IPS-20b (cell line): ENCODE data around the gene TNFRSF12A.
A peak's percentile ranks its signal among the peaks of the same experiment; 100 is the strongest.
"Not testable (repeated sequence)": the region's sequence is repeated elsewhere in the genome, so short reads cannot be mapped to it uniquely, and the experiment has no call there.

Source experiments
- H3K27ac ChIP-seq: one replicate; pipeline ENCODE4 v1.5.1; 2013; ENCODE audit warnings: low read length
- H3K27me3 ChIP-seq: 2 replicates; pipeline ENCODE4 v1.6.1; 2013; ENCODE audit warnings: mild to moderate bottlenecking, low read length, inconsistent platforms; ENCODE audit not compliant: insufficient read depth
- H3K36me3 ChIP-seq: 2 replicates; pipeline ENCODE4 v1.6.1; 2013; ENCODE audit warnings: low read depth, mild to moderate bottlenecking, inconsistent platforms, low read length, moderate library complexity; ENCODE audit not compliant: insufficient read depth
- H3K4me1 ChIP-seq: 2 replicates; pipeline ENCODE4 v1.6.1; 2013; ENCODE audit warnings: mild to moderate bottlenecking, control low read depth, inconsistent platforms, low read length, moderate library complexity; ENCODE audit not compliant: insufficient read depth
- H3K4me3 ChIP-seq: 2 replicates; pipeline ENCODE4 v1.5.1; 2013; ENCODE audit warnings: mild to moderate bottlenecking, low read length, inconsistent platforms
- H3K9ac ChIP-seq: 2 replicates; pipeline ENCODE4 v1.6.1; 2013; ENCODE audit warnings: low read depth, mild to moderate bottlenecking, inconsistent platforms, low read length, moderate library complexity
- H3K9me3 ChIP-seq: 2 replicates; pipeline ENCODE4 v1.6.1; 2013; ENCODE audit warnings: mild to moderate bottlenecking, low read depth, low read length, inconsistent platforms; ENCODE audit not compliant: insufficient read depth

TNFRSF12A gene

GRCh38 chr16:3047387-3047720 is 27.2 kb downstream of the TNFRSF12A start:
- Histone ChIP-seq H3K4me1 (no peaks in the 10 kb centered on the region; the same call in 1 of the 2 replicates), H3K27ac (no peak overlapping the region), H3K9me3 (no peaks in the 10 kb centered on the region), H3K4me3 (peak overlapping the region; percentile 70), H3K36me3 (no peaks in the 10 kb centered on the region), H3K9ac (peak overlapping the region; percentile 27; the same call in 1 of the 2 replicates), H3K27me3 (peaks cover 87% of the 10 kb centered on the region)

- Histone ChIP-seq H3K36me3 (no peaks in the 10 kb centered on the region), H3K9ac (no peak overlapping the region), H3K9me3 (no peaks in the 10 kb centered on the region), H3K27ac (no peak overlapping the region), H3K4me3 (no peak overlapping the region), H3K27me3 (peaks cover 64% of the 10 kb centered on the region), H3K4me1 (no peaks in the 10 kb centered on the region; the same call in 1 of the 2 replicates)
Observed at GRCh38 chr16:3049921-3050481, 29.8 kb downstream of the TNFRSF12A start.

- Histone ChIP-seq H3K4me1 (no peaks in the 10 kb centered on the region; the same call in 1 of the 2 replicates), H3K4me3 (no peak overlapping the region), H3K36me3 (no peaks in the 10 kb centered on the region), H3K27me3 (peaks cover 62% of the 10 kb centered on the region), H3K9ac (no peak overlapping the region), H3K9me3 (no peaks in the 10 kb centered on the region), H3K27ac (no peak overlapping the region)
Observed at GRCh38 chr16:3050487-3050886, 30.3 kb downstream of the TNFRSF12A start.

- H3K4me1 ChIP-seq: no peaks in the 10 kb centered on the region; the same call in 1 of the 2 replicates
- no peaks in the 10 kb centered on the region for H3K36me3 ChIP-seq
- H3K27ac ChIP-seq: no peak overlapping the region
- H3K9ac ChIP-seq: no peak overlapping the region
- H3K27me3 ChIP-seq: peaks cover 60% of the 10 kb centered on the region
- H3K4me3 ChIP-seq: no peak overlapping the region
- H3K9me3 ChIP-seq: no peaks in the 10 kb centered on the region
Observed at GRCh38 chr16:3051009-3051408, 30.8 kb downstream of the TNFRSF12A start.

- Histone ChIP-seq H3K9me3 (no peaks in the 10 kb centered on the region), H3K4me3 (no peak overlapping the region), H3K27ac (no peak overlapping the region), H3K27me3 (peaks cover 56% of the 10 kb centered on the region), H3K4me1 (no peaks in the 10 kb centered on the region; the same call in 1 of the 2 replicates), H3K9ac (no peak overlapping the region), H3K36me3 (no peaks in the 10 kb centered on the region)
Observed at GRCh38 chr16:3051494-3051893, 31.3 kb downstream of the TNFRSF12A start.

- H3K9me3 ChIP-seq, H3K27ac ChIP-seq, H3K4me1 ChIP-seq: not testable (repeated sequence)
Observed at GRCh38 chr16:3052571-3053329, 32.6 kb downstream of the TNFRSF12A start.

GRCh38 chr16:3053330-3053710 is 33.2 kb downstream of the TNFRSF12A start:
- H3K27ac ChIP-seq, H3K4me1 ChIP-seq, H3K4me3 ChIP-seq, H3K9me3 ChIP-seq, H3K36me3 ChIP-seq, H3K9ac ChIP-seq: not testable (repeated sequence)
- H3K27me3 ChIP-seq: peaks cover 48% of the 10 kb centered on the region

More at GRCh38 chr16:3052571-3053329, 32.6 kb downstream of the TNFRSF12A start:
- not testable (repeated sequence) for H3K9ac ChIP-seq, H3K4me3 ChIP-seq, H3K36me3 ChIP-seq
- peaks cover 49% of the 10 kb centered on the region for H3K27me3 ChIP-seq

GRCh38 chr16:3054965-3055733 is 35.0 kb downstream of the TNFRSF12A start:
- H3K4me1 ChIP-seq: no peaks in the 10 kb centered on the region
- H3K9ac ChIP-seq: no peak overlapping the region
- no peak overlapping the region for H3K27ac ChIP-seq

GRCh38 chr16:3055734-3056115 is 35.6 kb downstream of the TNFRSF12A start:
- H3K4me1 ChIP-seq, H3K36me3 ChIP-seq, H3K27ac ChIP-seq, H3K9me3 ChIP-seq, H3K4me3 ChIP-seq, H3K9ac ChIP-seq: not testable (repeated sequence)
- H3K27me3 ChIP-seq: peaks cover 36% of the 10 kb centered on the region

More at GRCh38 chr16:3054965-3055733, 35.0 kb downstream of the TNFRSF12A start:
- Histone ChIP-seq H3K9me3 (no peaks in the 10 kb centered on the region), H3K4me3 (no peak overlapping the region), H3K27me3 (peaks cover 36% of the 10 kb centered on the region), H3K36me3 (no peaks in the 10 kb centered on the region)

GRCh38 chr16:3056336-3057180 is 36.4 kb downstream of the TNFRSF12A start:
- Histone ChIP-seq H3K27ac (no peak overlapping the region), H3K4me3 (no peak overlapping the region), H3K4me1 (no peaks in the 10 kb centered on the region), H3K27me3 (peaks cover 28% of the 10 kb centered on the region), H3K9me3 (no peaks in the 10 kb centered on the region), H3K36me3 (no peaks in the 10 kb centered on the region), H3K9ac (no peak overlapping the region)
